Neural progenitor cell (in vitro differentiated cells): Measurements from ENCODE around the gene TAS2R16. TPM values are rescaled to one million over a fixed set of nuclear protein-coding genes. Genes with fewer than 3 reads are reported as not detected.

Source experiments
- DNase-seq: peaks from one replicate; pipeline ENCODE4 v3.0.0-alpha.2; 2016; ENCODE audit warnings: low spot score
- H2AFZ ChIP-seq: fragments of 200-600 bp; sonication (generic); replicated peaks from 2 replicates; pipeline ENCODE4 v1.6.1; 2016; ENCODE audit warnings: antibody characterized with exemption
- H3F3A ChIP-seq: fragments of 200-600 bp; sonication (generic); 2 replicates; pipeline ENCODE4 v1.6.1; 2016; ENCODE audit warnings: antibody characterized with exemption, low read depth
- H3K27ac ChIP-seq: fragments of 200-600 bp; sonication (generic); 2 replicates; pipeline ENCODE4 v1.5.1; 2016; ENCODE audit warnings: mild to moderate bottlenecking
- H3K27me3 ChIP-seq: fragments of 200-600 bp; sonication (generic); 2 replicates; pipeline ENCODE4 v1.6.1; 2016; ENCODE audit warnings: mild to moderate bottlenecking, moderate library complexity
- H3K36me3 ChIP-seq: fragments of 200-600 bp; sonication (generic); 2 replicates; pipeline ENCODE4 v1.5.1; 2016
- H3K4me1 ChIP-seq: fragments of 200-600 bp; sonication (generic); 2 replicates; pipeline ENCODE4 v1.6.1; 2016; ENCODE audit warnings: mixed run types
- H3K4me2 ChIP-seq: fragments of 200-600 bp; sonication (generic); 2 replicates; pipeline ENCODE4 v1.6.1; 2016
- H3K4me3 ChIP-seq: fragments of 200-600 bp; sonication (generic); 2 replicates; pipeline ENCODE4 v1.5.1; 2016
- H3K79me2 ChIP-seq: fragments of 200-600 bp; sonication (generic); 2 replicates; pipeline ENCODE4 v1.6.1; 2016; ENCODE audit warnings: low read depth
- H3K9ac ChIP-seq: fragments of 200-600 bp; sonication (generic); 2 replicates; pipeline ENCODE4 v1.6.1; 2016
- H3K9me3 ChIP-seq: fragments of 200-600 bp; sonication (generic); 2 replicates; pipeline ENCODE4 v1.5.1; 2016; ENCODE audit warnings: low read depth
- H4K20me1 ChIP-seq: fragments of 200-600 bp; sonication (generic); 2 replicates; pipeline ENCODE4 v1.6.1; 2016; ENCODE audit warnings: low read depth
- H3K27ac Mint-ChIP-seq: 3 replicates; pipeline ENCODE4 v1.8.0; 2021; ENCODE audit warnings: mixed read lengths
- H3K27me3 Mint-ChIP-seq: 2 replicates; pipeline ENCODE4 v1.8.0; 2022; ENCODE audit warnings: low read depth, mild to moderate bottlenecking, inconsistent platforms, moderate library complexity, mixed read lengths; ENCODE audit not compliant: insufficient read depth
- H3K36me3 Mint-ChIP-seq: 3 replicates; pipeline ENCODE4 v1.8.0; 2021; ENCODE audit warnings: mixed read lengths
- H3K4me1 Mint-ChIP-seq: 3 replicates; pipeline ENCODE4 v1.8.0; 2021; ENCODE audit warnings: mixed read lengths
- H3K4me3 Mint-ChIP-seq: 3 replicates; pipeline ENCODE4 v1.8.0; 2021; ENCODE audit warnings: mild to moderate bottlenecking, moderate library complexity, mixed read lengths
- H3K9me3 Mint-ChIP-seq: 3 replicates; pipeline ENCODE4 v1.8.0; 2020; ENCODE audit warnings: mixed read lengths
- CTCF ChIP-seq: fragments of 200-600 bp; sonication (generic); IDR thresholded peaks from 2 replicates; pipeline ENCODE4 v1.5.1; 2017; ENCODE audit warnings: antibody characterized with exemption, mild to moderate bottlenecking
- EZH2 ChIP-seq: fragments of 200-600 bp; sonication (generic); IDR thresholded peaks from 2 replicates; pipeline ENCODE4 v1.6.1; 2017; ENCODE audit warnings: antibody characterized with exemption, mild to moderate bottlenecking, moderate library complexity
- EZH2phosphoT487 ChIP-seq: fragments of 200-600 bp; sonication (generic); IDR thresholded peaks from 2 replicates; pipeline ENCODE4 v1.6.1; 2017; ENCODE audit warnings: antibody characterized with exemption
- total RNA-seq: library from RNA; depleted of rRNA; stranded (reverse); fragments of >200 nt; gene quantifications from 2 replicates; pipeline ENCODE4 v1.2.3, GENCODE V29; 2015; ENCODE audit warnings: low replicate concordance

Gene TAS2R16
- total RNA-seq, 1 donor from 2014 or later, result not detected

GRCh38 chr7:123026251-123026650 is 30.8 kb upstream of the TAS2R16 start:
- Mint-ChIP-seq H3K36me3 (no peaks in the 10 kb centered on the region), H3K9me3 (peaks cover 10% of the 10 kb centered on the region), H3K27ac (no peak overlapping the region), H3K27me3 (no peaks in the 10 kb centered on the region), H3K4me1 (peaks cover 10% of the 10 kb centered on the region), H3K4me3 (no peak overlapping the region)
- Histone ChIP-seq H3K4me2 (no peak overlapping the region), H3K36me3 (no peaks in the 10 kb centered on the region), H3K27me3 (no peaks in the 10 kb centered on the region), H2AFZ (no peak overlapping the region), H3K79me2 (no peaks in the 10 kb centered on the region), H3K4me1 (no peaks in the 10 kb centered on the region), H3F3A (no peaks in the 10 kb centered on the region), H3K9me3 (no peaks in the 10 kb centered on the region), H4K20me1 (no peaks in the 10 kb centered on the region), H3K4me3 (no peak overlapping the region), H3K27ac (no peak overlapping the region), H3K9ac (no peak overlapping the region)
- no peak for TF ChIP-seq EZH2phosphoT487
- TF ChIP-seq EZH2, result no peak
- TF ChIP-seq CTCF, result no peak
- DNase-seq, result no peak

- Histone ChIP-seq H3K36me3 (no peaks in the 10 kb centered on the region), H3K79me2 (no peaks in the 10 kb centered on the region), H4K20me1 (no peaks in the 10 kb centered on the region), H3K9me3 (no peaks in the 10 kb centered on the region), H3F3A (no peaks in the 10 kb centered on the region), H3K4me1 (no peaks in the 10 kb centered on the region), H2AFZ (no peak overlapping the region), H3K4me3 (no peak overlapping the region), H3K27me3 (no peaks in the 10 kb centered on the region), H3K27ac (no peak overlapping the region), H3K9ac (no peak overlapping the region), H3K4me2 (no peak overlapping the region)
- TF ChIP-seq EZH2 (no peak), EZH2phosphoT487 (no peak), CTCF (no peak)
- DNase-seq, result no peak
- H3K27ac Mint-ChIP-seq, result no peak overlapping the region
- H3K9me3 Mint-ChIP-seq, result peaks cover 12% of the 10 kb centered on the region
- no peaks in the 10 kb centered on the region for H3K27me3 Mint-ChIP-seq
- H3K4me1 Mint-ChIP-seq, result peaks cover 10% of the 10 kb centered on the region
- no peak overlapping the region for H3K4me3 Mint-ChIP-seq
- no peaks in the 10 kb centered on the region for H3K36me3 Mint-ChIP-seq
Measured at GRCh38 chr7:123024989-123025758, 29.7 kb upstream of the TAS2R16 start.

- no peaks in the 10 kb centered on the region for H4K20me1 ChIP-seq
- H3K4me3 ChIP-seq, result no peak overlapping the region
- no peaks in the 10 kb centered on the region for H3K27me3 ChIP-seq
- H3F3A ChIP-seq, result no peaks in the 10 kb centered on the region
- no peaks in the 10 kb centered on the region for H3K9me3 ChIP-seq
- no peaks in the 10 kb centered on the region for H3K79me2 ChIP-seq
- H2AFZ ChIP-seq, result peak overlapping the region; percentile 85
- Mint-ChIP-seq H3K27ac (no peak overlapping the region), H3K27me3 (no peaks in the 10 kb centered on the region), H3K9me3 (peaks cover 12% of the 10 kb centered on the region), H3K4me3 (no peak overlapping the region), H3K36me3 (no peaks in the 10 kb centered on the region), H3K4me1 (peaks cover 4% of the 10 kb centered on the region)
- peaks cover 6% of the 10 kb centered on the region for H3K36me3 ChIP-seq
- DNase-seq, result no peak
- H3K4me2 ChIP-seq, result no peak overlapping the region
- no peak overlapping the region for H3K9ac ChIP-seq
- TF ChIP-seq EZH2phosphoT487 (no peak), CTCF (no peak), EZH2 (no peak)
- no peak overlapping the region for H3K27ac ChIP-seq
- no peaks in the 10 kb centered on the region for H3K4me1 ChIP-seq
Measured at GRCh38 chr7:123023126-123023525, 27.6 kb upstream of the TAS2R16 start.
